Parathyroid adenoma (tissue), 2 donors: ENCODE measurements around the gene FAM20C.

Experiments
- H2AFZ ChIP-seq: fragments of 300-600 bp; sonication (generic); one replicate; pipeline ENCODE4 v1.7.0; 2017; ENCODE audit warnings: antibody characterized with exemption, mild to moderate bottlenecking
- H3K27ac ChIP-seq: fragments of 300-600 bp; sonication (generic); one replicate; pipeline ENCODE4 v1.7.0; 2017
- H3K27me3 ChIP-seq: fragments of 300-600 bp; sonication (generic); one replicate; pipeline ENCODE4 v1.7.0; 2017; ENCODE audit warnings: low read length; ENCODE audit not compliant: control insufficient read depth, insufficient read depth
- H3K36me3 ChIP-seq: fragments of 300-600 bp; sonication (generic); one replicate; pipeline ENCODE4 v1.7.0; 2017; ENCODE audit warnings: low read length; ENCODE audit not compliant: control insufficient read depth, insufficient read depth
- H3K4me1 ChIP-seq: fragments of 300-600 bp; sonication (generic); one replicate; pipeline ENCODE4 v1.7.0; 2017; ENCODE audit warnings: control low read depth
- H3K4me2 ChIP-seq: fragments of 300-600 bp; sonication (generic); one replicate; pipeline ENCODE4 v1.7.0; 2017; ENCODE audit warnings: low read length
- H3K4me3 ChIP-seq: fragments of 300-600 bp; sonication (generic); one replicate; pipeline ENCODE4 v1.7.0; 2017; ENCODE audit warnings: low read depth, low read length
- H3K79me2 ChIP-seq: fragments of 300-600 bp; sonication (generic); one replicate; pipeline ENCODE4 v1.7.0; 2017; ENCODE audit warnings: control low read depth
- H3K9ac ChIP-seq: fragments of 300-600 bp; sonication (generic); one replicate; pipeline ENCODE4 v1.7.0; 2017; ENCODE audit warnings: mild to moderate bottlenecking
- H3K9me3 ChIP-seq: fragments of 300-600 bp; sonication (generic); one replicate; pipeline ENCODE4 v1.7.0; 2017; ENCODE audit warnings: low read length; ENCODE audit not compliant: control insufficient read depth
- CTCF ChIP-seq: fragments of 300-600 bp; sonication (generic); IDR thresholded peaks from one replicate; pipeline ENCODE4 v1.7.0; 2017; ENCODE audit warnings: antibody characterized with exemption, mild to moderate bottlenecking
- donor health status: primary hyperparathyroidism.

Gene FAM20C

GRCh38 chr7:265998-266850 lies 73.9 kb downstream of the FAM20C start:
- Histone ChIP-seq H3K27me3 (no peaks in the 10 kb centered on the region), H3K79me2 (no peaks in the 10 kb centered on the region), H3K27ac (no peak overlapping the region), H3K4me2 (no peak overlapping the region), H2AFZ (no peak overlapping the region), H3K36me3 (no peaks in the 10 kb centered on the region), H3K9ac (no peak overlapping the region), H3K4me3 (no peak overlapping the region), H3K9me3 (no peaks in the 10 kb centered on the region), H3K4me1 (no peaks in the 10 kb centered on the region)
- TF ChIP-seq CTCF, result no peak

GRCh38 chr7:266851-267840 lies 74.8 kb downstream of the FAM20C start:
- H3K9me3 ChIP-seq, result no peaks in the 10 kb centered on the region
- no peaks in the 10 kb centered on the region for H3K4me1 ChIP-seq
- H3K27ac ChIP-seq, result no peak overlapping the region
- H3K9ac ChIP-seq, result no peak overlapping the region
- no peaks in the 10 kb centered on the region for H3K27me3 ChIP-seq
- no peaks in the 10 kb centered on the region for H3K36me3 ChIP-seq
- no peak for TF ChIP-seq CTCF
- H3K4me3 ChIP-seq, result no peak overlapping the region
- no peak overlapping the region for H3K4me2 ChIP-seq
- H2AFZ ChIP-seq, result no peak overlapping the region
- H3K79me2 ChIP-seq, result no peaks in the 10 kb centered on the region

GRCh38 chr7:268991-269390 lies 76.6 kb downstream of the FAM20C start:
- H2AFZ ChIP-seq, result no peak overlapping the region
- no peaks in the 10 kb centered on the region for H3K36me3 ChIP-seq
- H3K4me2 ChIP-seq, result no peak overlapping the region
- H3K79me2 ChIP-seq, result no peaks in the 10 kb centered on the region
- H3K9ac ChIP-seq, result no peak overlapping the region
- no peak for TF ChIP-seq CTCF
- no peak overlapping the region for H3K27ac ChIP-seq
- H3K4me3 ChIP-seq, result no peak overlapping the region
- no peaks in the 10 kb centered on the region for H3K27me3 ChIP-seq
- no peaks in the 10 kb centered on the region for H3K9me3 ChIP-seq
- no peaks in the 10 kb centered on the region for H3K4me1 ChIP-seq

DNA sequence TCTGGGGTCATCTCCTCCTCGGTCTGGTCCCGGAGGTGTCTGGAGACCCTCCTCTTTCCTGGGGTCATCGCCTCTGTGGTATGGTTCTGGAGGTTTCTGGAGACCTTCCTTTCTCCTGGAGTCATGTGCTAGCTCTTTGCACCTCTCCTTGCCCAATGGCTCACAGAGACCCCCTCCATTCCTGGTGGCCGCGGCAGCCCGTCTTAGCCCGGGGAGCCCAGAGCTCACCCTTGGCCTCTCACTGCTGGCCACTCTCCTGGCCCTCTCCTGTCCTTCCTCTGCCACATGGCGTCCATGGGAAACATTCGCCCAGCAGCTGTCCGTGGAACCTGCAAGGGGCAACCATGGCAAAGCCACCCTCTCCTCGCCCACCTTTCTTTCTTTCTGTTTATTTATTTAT lies 77.3 kb downstream of the FAM20C start:
- H3K36me3 ChIP-seq, result no peaks in the 10 kb centered on the region
- no peaks in the 10 kb centered on the region for H3K27me3 ChIP-seq
- H3K27ac ChIP-seq, result no peak overlapping the region
- H3K9me3 ChIP-seq, result no peaks in the 10 kb centered on the region
- no peak overlapping the region for H2AFZ ChIP-seq
- H3K79me2 ChIP-seq, result no peaks in the 10 kb centered on the region
- no peaks in the 10 kb centered on the region for H3K4me1 ChIP-seq
- no peak overlapping the region for H3K9ac ChIP-seq
- TF ChIP-seq CTCF, result no peak
- H3K4me3 ChIP-seq, result no peak overlapping the region
- H3K4me2 ChIP-seq, result no peak overlapping the region
